GM18520 (cell line): ENCODE results near the gene GALNT9.
"Not testable (repeated sequence)": the region's sequence is repeated elsewhere in the genome, so short reads cannot be mapped to it uniquely, and the experiment has no call there.

ENCODE experiments used
- ATAC-seq: cut with Tn5 transposase; IDR thresholded peaks from one replicate; pipeline ENCODE4 v1.9.1; 2021; ENCODE audit not compliant: unreplicated experiment

Gene GALNT9

DNA sequence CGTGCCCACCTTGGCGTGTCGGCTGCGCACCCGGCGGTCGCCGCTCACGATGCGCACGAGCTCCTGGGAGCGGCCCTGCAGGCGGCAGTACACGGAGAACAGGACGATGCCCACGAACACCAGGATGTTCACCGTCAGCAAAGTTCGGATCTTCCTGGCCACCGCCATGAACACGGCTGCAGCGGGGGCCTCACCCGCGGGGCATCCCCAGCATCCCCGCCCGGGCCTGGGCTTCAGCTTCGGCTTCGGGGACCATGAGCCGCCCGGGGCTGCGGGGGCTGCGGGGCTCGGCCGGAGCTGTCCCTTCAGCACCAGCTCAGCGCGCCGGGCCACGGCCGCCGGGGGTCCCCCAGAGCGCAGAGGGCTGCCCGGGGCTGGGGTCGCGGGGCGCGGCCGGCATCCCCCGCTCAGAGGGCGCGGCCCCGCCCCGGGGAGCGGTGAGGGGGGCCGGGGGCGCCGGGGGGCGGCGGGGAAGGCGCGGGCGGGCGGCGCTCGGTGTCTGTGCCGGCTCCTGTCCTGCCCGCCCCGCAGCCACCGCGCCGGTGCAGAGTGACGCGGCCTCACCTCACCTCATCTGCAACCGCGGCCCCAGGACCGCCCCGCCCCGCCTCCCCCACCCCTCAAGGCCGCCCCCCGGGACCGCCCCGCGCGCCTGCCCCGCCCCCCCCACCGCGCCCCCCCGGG is at the start of gene GALNT9:
TSS of gene GALNT9 (minus strand) at position 554 of the 684 bp plus-strand sequence. CDS start at position 168, 386 bp downstream.
- ATAC-seq = no peak

DNA sequence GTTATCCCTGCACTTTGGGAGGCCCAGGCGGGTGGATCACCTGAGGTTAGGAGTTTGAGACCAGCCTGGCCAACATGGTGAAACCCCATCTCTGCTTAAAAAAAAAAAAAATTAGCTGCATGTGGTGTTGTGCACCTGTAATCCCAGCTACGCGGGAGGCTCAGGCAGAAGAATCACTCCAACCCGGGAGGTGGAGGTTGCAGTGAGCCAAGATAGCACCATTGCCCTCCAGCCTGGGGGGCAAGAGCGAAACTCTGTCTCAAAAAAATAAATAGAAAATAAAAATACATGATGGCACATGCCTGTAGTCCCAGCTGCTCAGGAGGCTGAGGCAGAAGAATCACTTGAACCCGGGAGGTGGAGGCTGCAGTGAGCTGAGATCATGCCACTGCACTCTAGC is 49.7 kb upstream of the GALNT9 start:
- not testable (repeated sequence) for ATAC-seq

DNA sequence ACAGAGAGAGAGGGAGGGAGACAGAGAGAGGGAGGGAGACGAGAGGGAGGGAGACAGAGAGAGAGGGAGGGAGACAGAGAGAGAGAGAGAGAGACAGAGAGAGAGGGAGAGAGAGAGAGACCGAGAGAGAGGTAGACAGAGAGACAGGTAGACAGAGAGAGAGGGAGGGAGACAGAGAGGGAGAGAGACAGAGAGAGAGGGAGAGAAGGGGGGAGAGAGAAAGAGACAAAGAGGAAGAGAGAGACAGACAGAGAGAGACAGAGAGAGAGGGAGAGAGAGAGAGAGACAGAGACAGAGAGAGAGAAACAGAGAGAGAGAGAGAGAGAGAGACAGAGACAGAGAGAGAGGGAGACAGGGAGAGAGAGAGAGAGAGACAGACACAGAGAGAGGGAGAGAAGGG is 47.8 kb upstream of the GALNT9 start:
- no peak for ATAC-seq

DNA sequence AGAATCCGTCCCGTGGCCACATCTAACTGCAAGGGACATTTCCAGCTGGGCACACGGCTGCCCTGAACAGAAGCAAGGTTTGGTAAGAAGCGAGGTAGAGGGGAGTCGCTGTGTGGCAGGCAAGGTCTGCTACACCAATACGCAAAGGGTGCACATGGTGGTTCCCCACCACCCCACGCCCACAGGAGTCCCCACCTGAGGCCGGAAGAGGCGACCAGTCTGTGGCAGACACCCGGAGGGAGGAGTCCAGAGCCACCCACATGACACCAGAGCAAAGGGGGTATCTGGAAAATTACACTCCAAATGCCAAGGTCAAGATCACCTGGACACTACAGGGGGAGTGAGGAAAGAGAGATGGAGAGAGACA is 47.1 kb upstream of the GALNT9 start:
- ATAC-seq = no peak

DNA sequence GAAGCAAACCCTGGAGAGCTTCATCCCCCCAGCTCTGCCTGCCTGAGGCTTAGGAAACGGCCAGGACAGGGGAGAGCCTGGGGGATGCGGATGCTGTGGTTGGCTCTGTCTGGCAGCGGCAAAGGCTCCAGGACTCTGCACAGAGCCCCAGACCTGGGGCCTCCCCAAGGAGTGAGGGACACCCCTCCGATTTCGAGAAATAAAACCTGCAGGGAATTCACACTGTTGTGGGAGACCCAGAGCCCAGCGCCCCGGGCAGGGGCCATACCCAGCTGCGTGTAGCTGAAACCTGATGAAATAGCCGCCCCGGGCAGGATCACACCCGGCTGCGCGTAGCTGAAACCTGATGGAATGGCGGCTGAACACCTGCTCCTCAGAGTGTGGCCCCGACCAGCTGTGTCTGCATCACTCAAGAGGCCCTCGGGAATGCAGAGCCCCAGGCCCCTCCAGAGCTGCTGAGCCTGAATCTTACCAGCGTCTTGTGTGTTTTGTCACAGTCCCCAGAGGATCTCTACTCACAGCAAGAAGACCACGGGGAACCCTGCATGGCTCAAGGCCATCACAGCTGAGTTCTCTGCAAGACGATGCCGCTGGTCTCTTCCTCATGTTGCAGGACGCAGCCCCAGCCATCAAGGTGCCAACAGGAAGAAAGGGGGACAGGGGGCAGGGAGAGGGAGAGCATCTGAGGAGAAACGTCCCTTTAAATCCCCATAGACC is 46.5 kb upstream of the GALNT9 start:
- ATAC-seq = no peak

DNA sequence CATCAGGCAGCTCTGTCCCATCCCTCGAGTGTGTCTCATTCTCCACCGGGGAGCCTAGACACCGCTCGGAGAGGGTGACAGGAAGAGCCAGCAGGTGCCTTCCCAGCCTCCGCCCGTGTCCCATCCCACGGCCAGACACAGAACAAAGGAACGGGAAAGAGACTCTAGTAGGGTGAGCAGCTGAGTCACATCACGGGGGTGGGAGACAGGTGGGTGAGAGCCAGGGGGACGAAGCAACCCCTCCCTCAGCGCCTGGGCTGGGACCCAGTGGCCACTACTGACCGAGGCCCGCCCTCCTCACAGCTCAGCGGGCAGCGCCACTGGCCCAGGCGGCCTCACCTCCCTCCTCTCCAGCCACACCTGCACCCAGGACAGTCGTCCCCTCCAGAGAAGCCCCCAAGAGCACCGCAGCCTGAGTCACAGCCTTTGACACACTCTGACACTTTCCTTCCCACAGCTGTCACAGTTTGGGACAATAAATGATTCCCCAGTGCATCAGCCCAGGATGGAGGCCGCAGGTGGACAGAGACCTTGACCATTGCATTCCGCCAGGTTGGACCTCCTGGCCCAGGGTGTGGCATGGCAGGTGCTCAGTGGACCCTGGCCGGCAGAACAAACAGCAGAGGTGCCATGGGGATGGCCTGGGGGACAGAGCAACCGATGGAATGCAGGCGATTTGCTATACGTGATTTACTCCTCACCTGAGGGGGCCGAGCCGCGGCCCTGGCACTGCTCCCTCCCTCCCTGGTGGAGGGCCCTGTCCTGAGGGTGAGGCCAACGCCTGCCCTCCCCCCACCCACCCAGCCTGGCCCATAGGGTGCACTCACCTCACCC is 45.4 kb upstream of the GALNT9 start:
- no peak for ATAC-seq

DNA sequence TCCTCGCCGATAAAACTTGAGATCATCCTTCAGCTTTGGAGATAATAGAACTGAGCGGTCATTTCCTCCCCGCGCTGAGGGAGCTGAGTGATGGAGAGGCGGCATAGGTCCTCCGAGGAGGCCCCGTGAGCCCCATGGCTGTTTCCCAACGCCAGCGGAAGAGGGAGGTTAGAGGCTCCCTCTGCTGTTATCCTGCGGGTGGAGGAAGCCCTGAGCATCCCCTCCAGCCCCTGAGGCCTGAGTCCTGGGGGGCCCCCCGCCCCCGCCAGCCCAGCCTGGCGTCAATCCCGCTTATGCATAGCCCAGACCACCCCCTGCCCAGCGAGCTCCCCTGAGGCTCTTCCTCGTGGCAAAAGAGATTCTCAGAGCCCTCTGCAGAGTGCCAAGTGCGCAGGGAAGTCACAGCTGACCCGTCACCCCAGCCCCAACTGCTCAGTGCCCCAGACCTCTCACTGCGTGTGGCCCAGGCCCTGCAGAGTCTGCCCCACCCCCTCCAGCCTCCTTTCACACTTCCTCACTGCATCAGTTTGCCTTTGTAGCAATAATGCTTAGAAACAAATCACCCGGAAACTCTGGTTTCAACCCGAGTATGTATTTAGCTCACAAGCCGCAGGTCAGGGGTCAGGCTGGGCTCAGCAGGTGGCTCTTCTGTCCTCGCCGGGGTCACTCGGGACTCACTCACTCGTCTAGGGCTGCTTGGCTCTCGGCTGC is 44.7 kb upstream of the GALNT9 start:
- no peak for ATAC-seq

DNA sequence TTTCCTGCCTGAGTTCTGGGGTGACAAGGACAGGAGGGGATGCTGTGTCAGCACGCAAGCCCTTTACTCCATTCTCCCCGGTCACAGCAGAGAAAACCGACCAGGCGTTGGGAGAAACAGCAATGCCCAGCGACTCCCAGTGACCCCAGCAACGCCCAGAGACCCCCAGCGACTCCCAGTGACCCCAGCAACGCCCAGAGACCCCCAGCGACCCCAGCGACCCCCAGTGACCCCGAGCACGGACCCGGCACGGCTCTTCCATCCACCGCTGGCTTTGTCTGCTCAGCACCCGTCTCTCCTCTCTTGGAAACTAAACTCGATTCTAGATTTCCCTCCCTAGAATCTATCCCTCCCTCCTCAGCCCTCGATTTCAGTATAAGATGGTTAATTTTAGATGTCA is 38.5 kb upstream of the GALNT9 start:
- ATAC-seq = no peak

DNA sequence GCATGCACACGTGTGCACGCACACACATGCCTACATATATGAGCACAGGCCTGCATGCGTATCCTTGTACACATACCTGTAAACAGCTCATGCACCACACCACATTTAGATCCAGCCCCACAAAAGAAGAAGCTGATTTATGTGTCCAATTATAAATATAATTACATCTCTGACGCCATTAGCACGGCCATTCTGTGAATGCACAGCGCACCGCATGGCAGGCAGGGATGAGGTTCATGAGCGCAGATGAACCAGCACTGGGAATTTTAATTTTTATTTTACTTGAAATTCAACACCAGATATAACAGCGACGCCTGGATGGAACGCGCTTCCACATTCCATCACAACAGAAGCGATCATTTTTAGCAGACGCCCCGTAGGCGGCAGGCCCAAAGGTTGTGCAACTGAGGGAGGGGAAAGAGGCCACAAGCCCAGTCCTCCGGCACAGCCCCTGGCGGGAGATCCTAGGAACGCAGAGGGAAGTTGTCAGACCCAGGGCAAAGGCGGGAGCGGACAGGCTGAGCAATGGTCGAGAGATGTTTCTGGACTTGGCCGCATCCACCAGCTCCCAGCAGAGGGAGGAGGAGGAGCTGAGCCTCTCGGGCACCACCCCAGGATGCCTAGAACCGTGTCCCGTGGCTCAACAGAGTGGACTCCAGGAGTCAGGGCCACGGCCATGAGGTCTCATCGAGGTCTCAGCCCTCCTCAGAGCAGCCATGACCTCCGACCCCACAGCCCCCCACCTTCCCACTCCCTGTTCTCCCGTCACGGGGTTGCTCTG is 37.9 kb upstream of the GALNT9 start:
- ATAC-seq = no peak

DNA sequence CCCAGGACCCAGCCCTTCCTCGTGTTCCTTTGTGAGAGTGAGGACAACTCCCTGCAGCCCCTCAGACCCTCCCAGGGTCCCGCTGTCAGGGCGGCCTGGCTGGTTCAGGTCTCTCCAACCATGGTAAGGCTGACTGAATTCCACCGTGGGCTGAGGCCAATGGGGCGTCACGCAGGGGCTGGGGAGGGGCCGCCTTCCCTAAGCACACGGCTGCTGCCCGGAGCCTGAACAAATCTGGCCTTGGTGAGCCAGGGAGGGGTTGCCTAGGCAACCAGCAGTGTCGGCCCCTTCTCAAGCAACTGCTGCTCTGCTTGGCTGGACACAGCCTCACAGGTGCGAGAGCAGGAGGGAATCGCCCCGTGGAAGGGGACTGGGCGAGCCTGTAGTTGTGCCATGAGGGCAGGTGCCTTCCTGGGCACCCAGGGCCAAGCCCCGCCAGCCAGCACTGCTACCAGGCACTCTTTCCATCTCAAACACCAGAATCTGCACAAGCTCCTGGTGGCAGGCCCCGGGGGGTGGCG is 37.0 kb upstream of the GALNT9 start:
- no peak for ATAC-seq

DNA sequence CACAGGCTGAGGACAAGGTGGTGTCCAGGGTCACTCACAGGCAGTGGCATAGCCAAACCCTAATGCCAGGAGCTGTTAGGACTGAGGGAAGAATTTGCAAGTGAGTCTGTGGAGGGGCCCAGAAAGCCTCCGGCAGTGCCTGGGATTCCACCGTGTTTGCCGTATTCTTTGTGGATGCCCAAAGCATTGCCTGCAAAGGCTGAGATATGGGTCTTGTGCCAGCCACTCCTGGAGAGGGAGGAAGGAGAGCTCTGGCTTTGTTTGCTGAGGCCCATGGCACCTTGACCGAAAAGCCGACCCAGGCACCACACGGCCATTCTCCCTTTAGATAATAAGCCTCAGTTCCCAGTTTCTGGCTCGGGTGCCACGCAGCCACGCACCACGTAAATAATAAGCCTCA is 35.8 kb upstream of the GALNT9 start:
- no peak for ATAC-seq

DNA sequence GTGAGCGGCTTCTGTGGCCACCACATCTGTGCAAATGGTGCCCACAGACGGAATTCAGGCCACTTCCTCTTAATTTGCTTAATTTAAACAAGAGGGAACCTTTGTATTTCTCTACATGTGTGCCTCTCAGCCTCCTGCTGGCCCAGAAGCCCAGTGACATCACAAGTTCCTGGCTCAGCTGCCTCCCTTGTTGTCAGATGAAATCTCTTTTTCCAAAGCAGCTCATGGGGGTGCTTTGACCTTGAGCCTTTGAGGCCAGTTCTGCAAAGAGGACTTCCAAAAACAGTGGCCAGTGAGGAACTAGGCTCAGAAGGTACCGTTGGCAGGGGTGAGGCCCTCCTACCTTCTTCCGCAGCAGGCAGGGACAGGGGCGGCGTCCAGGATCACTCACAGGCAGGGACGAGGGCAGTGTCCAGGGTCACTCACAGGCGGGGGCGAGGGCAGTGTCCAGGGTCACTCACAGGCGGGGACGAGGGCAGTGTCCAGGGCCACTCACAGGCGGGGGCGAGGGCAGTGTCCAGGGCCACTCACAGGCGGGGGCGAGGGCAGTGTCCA is 35.0 kb upstream of the GALNT9 start:
- ATAC-seq = no peak

DNA sequence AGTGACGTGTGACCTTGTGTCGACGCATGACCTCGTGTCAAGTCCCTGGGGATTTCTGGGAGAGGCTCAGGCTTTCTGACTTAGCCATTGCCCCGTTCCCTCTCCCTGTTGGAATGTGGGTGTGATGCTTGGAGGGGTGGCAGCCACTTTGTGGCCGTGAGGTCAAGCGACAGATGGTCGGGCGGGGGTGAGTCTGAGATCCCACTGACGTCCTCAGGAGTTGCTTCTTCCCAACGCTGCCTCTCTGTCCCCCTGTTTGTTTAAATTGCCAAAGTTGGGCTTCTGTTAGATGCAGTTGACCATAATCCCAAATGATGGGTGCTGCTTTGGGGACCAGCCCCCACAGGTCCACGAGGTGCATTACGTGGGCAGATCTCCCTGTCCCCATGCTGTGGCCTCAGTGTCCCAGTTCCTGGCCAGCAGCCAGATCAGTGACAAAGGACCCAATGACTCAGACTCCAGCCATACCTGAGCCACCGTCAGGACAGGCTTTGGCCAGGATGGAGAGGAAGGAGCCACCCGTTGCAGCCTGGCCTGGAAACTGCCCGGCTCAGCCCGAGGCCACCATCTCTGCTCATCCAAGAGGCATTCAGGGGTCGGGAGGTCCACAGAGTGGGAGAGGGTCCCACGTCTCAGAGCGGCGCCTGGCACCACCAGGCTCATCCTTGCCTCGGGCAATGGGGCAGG is 34.4 kb upstream of the GALNT9 start:
- no peak for ATAC-seq

DNA sequence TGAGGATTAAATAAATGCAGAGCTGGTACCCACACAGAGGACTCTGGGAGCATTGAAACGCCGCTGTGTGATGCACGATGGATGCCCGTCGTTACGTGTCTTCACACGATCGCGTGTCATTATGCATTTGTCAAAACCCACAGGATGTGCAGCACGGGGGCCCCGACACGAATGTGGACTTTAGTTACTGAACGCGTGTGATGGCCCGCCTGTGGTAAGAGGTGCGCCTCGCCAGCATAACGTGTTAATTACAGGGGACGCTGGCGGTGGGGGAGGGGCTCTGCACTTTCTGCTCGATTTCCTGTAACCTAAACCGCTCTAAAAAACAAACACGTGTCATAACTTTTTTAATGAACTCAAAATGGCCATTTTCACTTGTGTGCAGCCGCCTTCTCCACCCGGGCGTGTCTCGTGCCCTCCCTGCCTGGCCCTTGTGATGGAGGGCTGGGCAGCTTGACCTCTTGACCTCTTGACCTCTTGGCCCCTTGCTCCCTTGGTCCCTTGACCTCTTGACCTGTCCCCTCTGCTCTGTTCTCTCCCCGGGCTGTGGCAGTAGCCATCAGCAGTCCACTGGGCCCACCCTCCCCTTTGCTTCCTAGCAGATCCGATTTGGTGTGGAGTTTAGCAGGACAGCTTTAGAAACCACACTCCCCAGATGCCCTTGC is 33.7 kb upstream of the GALNT9 start:
- ATAC-seq = no peak

DNA sequence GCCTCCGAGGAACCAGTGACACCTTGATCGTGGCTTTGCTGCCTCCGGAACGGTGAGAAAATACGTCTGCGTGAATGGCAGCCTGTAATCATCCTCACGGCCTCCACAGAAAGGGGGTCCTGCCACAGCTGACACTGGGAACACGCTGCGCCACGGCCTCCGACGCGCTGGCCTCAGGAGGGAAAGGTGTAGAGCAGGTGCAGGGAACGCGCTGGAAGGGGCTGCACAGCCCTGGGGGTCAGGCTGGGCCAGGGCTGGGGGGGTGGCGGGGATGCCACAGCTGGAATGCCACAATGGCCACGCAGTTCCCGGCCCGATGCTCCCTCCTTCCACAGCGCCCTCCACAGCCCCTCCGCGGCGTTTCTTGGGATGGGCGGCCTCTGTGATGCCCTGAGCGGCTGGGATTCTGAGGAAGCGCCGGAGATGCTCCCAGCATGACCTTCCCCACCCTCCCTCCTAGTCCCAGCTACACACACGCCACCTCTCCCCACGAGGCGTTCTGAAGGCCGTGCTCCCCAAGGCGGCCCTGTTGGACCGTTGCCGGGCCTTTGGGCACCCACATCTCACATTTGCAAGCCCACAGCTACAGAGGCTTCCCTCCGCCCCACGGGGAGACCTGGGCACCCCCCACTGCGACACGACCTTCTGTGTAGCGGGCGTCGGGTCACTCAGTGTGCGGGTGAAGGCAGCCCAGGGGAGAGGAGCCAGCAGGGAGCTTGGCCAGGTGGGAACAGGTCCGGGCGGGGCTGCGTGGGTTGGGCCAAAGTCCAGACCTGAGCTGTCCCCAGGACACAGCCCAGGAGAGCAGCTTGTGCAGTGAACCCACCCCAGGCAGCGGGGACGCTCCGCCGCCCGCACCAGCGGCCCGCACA is 31.8 kb upstream of the GALNT9 start:
- ATAC-seq = no peak

DNA sequence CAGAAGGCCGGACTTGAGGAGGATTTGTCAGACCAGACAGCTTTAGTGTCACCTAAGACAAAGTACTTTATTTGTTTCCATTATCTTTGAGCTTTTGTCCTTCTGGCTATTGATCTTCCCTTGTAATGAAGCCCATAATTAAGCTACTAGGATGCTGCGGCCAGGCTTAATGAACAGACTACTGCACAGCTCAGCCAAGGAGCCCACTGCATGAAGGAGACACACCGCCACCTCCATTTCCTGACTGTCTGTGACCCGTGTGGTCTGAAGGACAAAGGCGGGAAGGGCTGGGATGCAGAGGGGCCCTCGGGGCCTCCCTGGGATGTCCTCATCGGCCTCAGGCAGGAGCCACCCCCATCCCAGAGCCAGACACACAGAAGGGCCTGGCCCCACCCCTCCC is 31.0 kb upstream of the GALNT9 start:
- no peak for ATAC-seq

DNA sequence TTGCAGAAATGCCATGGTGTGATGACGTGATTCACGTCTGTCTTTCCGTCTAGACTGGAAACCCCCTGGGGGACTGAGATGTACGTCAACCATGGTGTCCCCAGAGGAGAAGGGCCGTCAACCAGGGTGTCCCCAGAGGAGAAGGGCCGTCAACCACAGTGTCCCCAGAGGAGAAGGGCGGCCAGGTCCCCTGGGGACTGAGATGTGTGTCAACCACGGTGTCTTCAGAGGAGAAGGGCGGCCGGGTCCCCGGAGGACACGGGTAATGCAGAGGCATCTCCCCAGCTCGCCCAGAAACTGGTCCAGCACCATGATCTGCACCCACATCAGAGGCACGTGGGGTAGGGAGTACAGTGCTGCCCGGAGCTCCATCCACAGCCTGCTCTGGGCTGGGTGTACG is 30.6 kb upstream of the GALNT9 start:
- ATAC-seq = no peak

DNA sequence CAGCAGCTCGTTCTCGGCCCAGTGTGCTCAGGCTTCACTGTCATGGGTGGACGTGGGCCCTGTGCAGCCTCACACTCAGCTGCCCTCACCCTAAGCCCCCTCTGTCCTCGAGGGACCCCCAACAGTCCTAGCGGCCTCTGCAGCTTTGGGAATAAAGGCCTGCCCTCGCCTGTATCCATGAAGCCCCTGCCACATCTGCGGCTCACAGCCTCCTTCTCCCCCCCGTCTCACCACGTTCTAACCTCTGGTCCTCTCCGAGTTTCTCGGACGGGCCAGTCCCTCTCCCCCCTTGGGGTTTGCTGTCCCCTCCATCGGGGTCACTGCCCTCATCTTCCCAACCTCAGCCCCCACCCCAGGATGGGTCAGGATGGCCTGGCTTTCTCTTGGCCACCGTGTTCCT is 30.2 kb upstream of the GALNT9 start:
- ATAC-seq = no peak
